ENCODE measurements around the gene SLMAP. TPM values are rescaled to one million over a fixed set of nuclear protein-coding genes. Genes with fewer than 3 reads are reported as not detected.

The SLMAP gene
- total RNA-seq, 1 donor from 2014 or later, result 52.0 TPM

GRCh38 chr3:57951066-57951882 lies 195.2 kb downstream of the SLMAP start:
- Mint-ChIP-seq H3K27ac (ENCODE audit: unreplicated experiment) (no peak overlapping the region), H3K4me3 (ENCODE audit: unreplicated experiment) (no peak overlapping the region), H3K36me3 (ENCODE audit: unreplicated experiment) (peaks cover 4% of the 10 kb centered on the region), H3K27me3 (ENCODE audit: unreplicated experiment) (peaks cover 5% of the 10 kb centered on the region), H3K9me3 (ENCODE audit: unreplicated experiment) (peaks cover 6% of the 10 kb centered on the region), H3K4me1 (ENCODE audit: low read depth, unreplicated experiment) (peaks cover 6% of the 10 kb centered on the region)
- no peak for TF ChIP-seq CTCF (IDR thresholded peaks at IDR 0.05; ENCODE audit: partially characterized antibody, unreplicated experiment)
- DNase-seq, result no peak

- Mint-ChIP-seq H3K27me3 (ENCODE audit: unreplicated experiment) (peaks cover 5% of the 10 kb centered on the region), H3K4me1 (ENCODE audit: low read depth, unreplicated experiment) (peaks cover 6% of the 10 kb centered on the region), H3K9me3 (ENCODE audit: unreplicated experiment) (peaks cover 6% of the 10 kb centered on the region), H3K27ac (ENCODE audit: unreplicated experiment) (no peak overlapping the region), H3K4me3 (ENCODE audit: unreplicated experiment) (no peak overlapping the region), H3K36me3 (ENCODE audit: unreplicated experiment) (peaks cover 4% of the 10 kb centered on the region)
- DNase-seq, result peak; percentile 35
- no peak for TF ChIP-seq CTCF (IDR thresholded peaks at IDR 0.05; ENCODE audit: partially characterized antibody, unreplicated experiment)
These were observed 196.1 kb downstream of the SLMAP start for GRCh38 chr3:57952208-57952631.

GRCh38 chr3:57952651-57953050 lies 196.5 kb downstream of the SLMAP start:
- H3K27ac Mint-ChIP-seq (ENCODE audit: unreplicated experiment), result no peak overlapping the region
- H3K36me3 Mint-ChIP-seq (ENCODE audit: unreplicated experiment), result peaks cover 2% of the 10 kb centered on the region
- peaks cover 3% of the 10 kb centered on the region for H3K27me3 Mint-ChIP-seq (ENCODE audit: unreplicated experiment)
- TF ChIP-seq CTCF (IDR thresholded peaks at IDR 0.05; ENCODE audit: partially characterized antibody, unreplicated experiment), result no peak
- no peak overlapping the region for H3K4me3 Mint-ChIP-seq (ENCODE audit: unreplicated experiment)
- H3K4me1 Mint-ChIP-seq (ENCODE audit: low read depth, unreplicated experiment), result peaks cover 6% of the 10 kb centered on the region
- no peak for DNase-seq
- H3K9me3 Mint-ChIP-seq (ENCODE audit: unreplicated experiment), result peaks cover 4% of the 10 kb centered on the region

GRCh38 chr3:57953576-57953975 lies 197.5 kb downstream of the SLMAP start:
- no peak for TF ChIP-seq CTCF (IDR thresholded peaks at IDR 0.05; ENCODE audit: partially characterized antibody, unreplicated experiment)
- Mint-ChIP-seq H3K27me3 (ENCODE audit: unreplicated experiment) (peaks cover 3% of the 10 kb centered on the region), H3K36me3 (ENCODE audit: unreplicated experiment) (no peaks in the 10 kb centered on the region), H3K27ac (ENCODE audit: unreplicated experiment) (no peak overlapping the region), H3K9me3 (ENCODE audit: unreplicated experiment) (peaks cover 2% of the 10 kb centered on the region), H3K4me1 (ENCODE audit: low read depth, unreplicated experiment) (peaks cover 6% of the 10 kb centered on the region), H3K4me3 (ENCODE audit: unreplicated experiment) (no peak overlapping the region)
- DNase-seq, result no peak

GRCh38 chr3:57956119-57956832 lies 200.2 kb downstream of the SLMAP start:
- Mint-ChIP-seq H3K9me3 (ENCODE audit: unreplicated experiment) (peaks cover 1% of the 10 kb centered on the region), H3K36me3 (ENCODE audit: unreplicated experiment) (no peaks in the 10 kb centered on the region), H3K4me1 (ENCODE audit: low read depth, unreplicated experiment) (peaks cover 6% of the 10 kb centered on the region), H3K27me3 (ENCODE audit: unreplicated experiment) (peaks cover 5% of the 10 kb centered on the region), H3K27ac (ENCODE audit: unreplicated experiment) (no peak overlapping the region), H3K4me3 (ENCODE audit: unreplicated experiment) (no peak overlapping the region)
- no peak for DNase-seq
- TF ChIP-seq CTCF (IDR thresholded peaks at IDR 0.05; ENCODE audit: partially characterized antibody, unreplicated experiment), result no peak

Measured in glutamatergic neuron (in vitro differentiated cells).